Esophagus muscularis mucosa (tissue), 4 donors: ENCODE data around the gene RPS6KC1. TPM values are rescaled to one million over a fixed set of nuclear protein-coding genes. Genes with fewer than 3 reads are reported as not detected.

Experiments used
- DNase-seq: peaks from one replicate; pipeline ENCODE4 v3.0.0-alpha.2; 2017; ENCODE audit errors: extremely low spot score
- H3K27ac ChIP-seq, 4 donors: fragments of 200-600 bp; sonication (generic); replicated peaks in 1 of 4; 1 replicate in 3 of 4; 2 replicates in 1 of 4; pipeline ENCODE4 v1.5.1; 2016 to 2019; ENCODE audit warnings: mild to moderate bottlenecking in 1 of 4
- H3K27me3 ChIP-seq, 4 donors: fragments of 200-600 bp; sonication (generic); one replicate each; pipeline versions ENCODE4 v1.5.1 to v1.6.0; 2016 to 2019
- H3K36me3 ChIP-seq, 4 donors: fragments of 200-600 bp; sonication (generic); one replicate each; pipeline ENCODE4 v1.5.1; 2016 to 2019
- H3K4me1 ChIP-seq, 4 donors: fragments of 200-600 bp; sonication (generic); one replicate each; pipeline ENCODE4 v1.5.1; 2016 to 2019
- H3K4me3 ChIP-seq, 4 donors: fragments of 200-600 bp; sonication (generic); 1 replicate in 2 of 4; 2 replicates in 2 of 4; pipeline ENCODE4 v1.5.1; 2016 to 2019; ENCODE audit warnings: mild to moderate bottlenecking in 4 of 4, moderate library complexity in 1 of 4
- H3K9me3 ChIP-seq, 4 donors: fragments of 200-600 bp; sonication (generic); 1 replicate in 3 of 4; 2 replicates in 1 of 4; pipeline ENCODE4 v1.5.1; 2016 to 2019
- CTCF ChIP-seq, 3 experiments: fragments of 200-600 bp in 2 of 3; fragments of 450-650 bp in 1 of 3; sonication (generic) in 2 of 3; IDR thresholded peaks; one replicate each; pipeline ENCODE4 v1.5.1; 2017 to 2019; ENCODE audit warnings: antibody characterized with exemption in 3 of 3, mild to moderate bottlenecking in 2 of 3, moderate library complexity in 1 of 3
- EP300 ChIP-seq: sonication (generic); formaldehyde crosslinking; IDR thresholded peaks from one replicate; pipeline ENCODE4 v1.6.1; 2017; ENCODE audit warnings: antibody characterized with exemption
- POLR2A ChIP-seq: fragments of 450-650 bp; IDR thresholded peaks from one replicate; pipeline ENCODE4 v1.6.1; 2017; ENCODE audit warnings: antibody characterized with exemption, moderate library complexity, mild to moderate bottlenecking, low read depth
- POLR2AphosphoS5 ChIP-seq, 2 donors: sonication (generic); formaldehyde crosslinking; IDR thresholded peaks; one replicate each; pipeline ENCODE4 v1.6.1; 2017; ENCODE audit warnings: antibody characterized with exemption in 2 of 2
- WGBS: methylation state at CpG from one replicate; pipeline ENCODE4 v1.1.5; 2018; 5-methylcytosine and 5-hydroxymethylcytosine counted together
- intact Hi-C: fragments of 100-400 bp; cut with DNase I; formaldehyde crosslinking; loops from one replicate; pipeline ENCODE4 v1.15.1; 2023
- total RNA-seq, 4 donors: library from RNA; depleted of rRNA; stranded (reverse); fragments of >200 nt; gene quantifications; one replicate each; pipeline versions ENCODE4 v1.1.0 to v1.2.1, GENCODE V29; 2016

The RPS6KC1 gene
- total RNA-seq, 4 donors from 2014 or later = 21.0 to 26.8 (median 23.8) TPM

- H3K4me3 ChIP-seq = no peak overlapping the region
- no peaks in the 10 kb centered on the region for H3K9me3 ChIP-seq
- no peak for DNase-seq
- intact Hi-C loops = no loop called here
- 96% methylated on average over 1 of the region's 1 CpG for WGBS
- H3K36me3 ChIP-seq = peaks cover 0 to 20% (median 8%) of the 10 kb centered on the region in 4 donors
- H3K27me3 ChIP-seq = no peaks in the 10 kb centered on the region
- TF ChIP-seq EP300 (no peak), POLR2A (no peak), CTCF (IDR thresholded peaks at IDR 0.05) (no peak), POLR2AphosphoS5 (IDR thresholded peaks at IDR 0.05) (no peak)
- H3K4me1 ChIP-seq = no peaks in the 10 kb centered on the region
- no peak overlapping the region for H3K27ac ChIP-seq
Measured at GRCh38 chr1:213275293-213275692, 224.3 kb downstream of the RPS6KC1 start.

DNA sequence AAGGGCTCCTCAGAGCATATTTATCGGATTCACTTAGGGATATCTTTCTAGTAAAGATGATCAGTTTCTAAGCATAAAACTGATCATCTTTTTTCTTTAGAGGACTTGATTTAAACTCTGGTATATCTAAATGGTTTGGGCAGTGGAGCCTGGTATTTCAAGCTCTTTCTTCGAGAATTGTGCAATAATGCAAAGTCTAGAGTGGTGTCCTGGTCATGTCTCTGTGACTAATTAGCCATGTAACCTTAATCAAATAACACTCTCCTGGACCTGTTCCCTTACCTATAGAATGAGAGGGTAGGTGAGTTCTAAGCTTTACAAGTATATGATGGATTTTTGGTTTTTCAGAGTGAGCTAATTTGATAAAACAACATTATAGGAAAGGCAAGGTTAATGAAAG lies 225.2 kb downstream of the RPS6KC1 start:
- DNase-seq = no peak
- H3K27ac ChIP-seq = no peak overlapping the region
- 94% methylated on average over 2 of the region's 2 CpGs for WGBS
- TF ChIP-seq CTCF (IDR thresholded peaks at IDR 0.05) (no peak), POLR2AphosphoS5 (IDR thresholded peaks at IDR 0.05) (no peak), POLR2A (no peak), EP300 (no peak)
- H3K27me3 ChIP-seq = no peaks in the 10 kb centered on the region
- no peaks in the 10 kb centered on the region for H3K4me1 ChIP-seq
- H3K4me3 ChIP-seq = no peak overlapping the region
- H3K9me3 ChIP-seq = no peaks in the 10 kb centered on the region
- H3K36me3 ChIP-seq = peaks cover 0 to 20% (median 8%) of the 10 kb centered on the region in 4 donors
- intact Hi-C loops = no loop called here

DNA sequence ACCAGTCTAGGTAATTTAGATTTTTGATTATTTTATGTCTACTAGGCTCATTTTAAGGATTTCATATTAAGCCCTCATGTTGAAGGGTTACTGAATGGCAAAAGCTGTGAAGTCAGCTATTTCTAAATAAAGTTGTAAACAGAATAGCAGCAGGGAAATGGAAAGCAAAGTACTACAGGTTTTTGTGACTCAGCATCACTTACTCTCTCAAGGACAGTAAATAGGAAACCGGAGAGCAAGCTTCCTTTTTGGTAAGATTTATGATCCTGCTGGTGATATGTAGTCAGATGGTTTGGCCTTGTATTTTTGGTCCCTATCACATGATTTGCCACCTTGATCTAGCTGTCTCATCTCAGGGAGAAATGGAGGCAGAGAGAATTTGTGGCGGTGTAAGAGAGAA lies 226.0 kb downstream of the RPS6KC1 start:
- 72% methylated on average over 2 of the region's 2 CpGs for WGBS
- Histone ChIP-seq H3K36me3 (peaks cover 0 to 19% (median 8%) of the 10 kb centered on the region in 4 donors), H3K4me3 (no peak overlapping the region), H3K9me3 (no peaks in the 10 kb centered on the region), H3K27me3 (no peaks in the 10 kb centered on the region), H3K27ac (no peak overlapping the region), H3K4me1 (no peaks in the 10 kb centered on the region)
- no peak for DNase-seq
- intact Hi-C loops = no loop called here
- no peak for TF ChIP-seq CTCF (IDR thresholded peaks at IDR 0.05)
- TF ChIP-seq EP300 = no peak
- TF ChIP-seq POLR2AphosphoS5 (IDR thresholded peaks at IDR 0.05) = no peak
- TF ChIP-seq POLR2A = no peak

DNA sequence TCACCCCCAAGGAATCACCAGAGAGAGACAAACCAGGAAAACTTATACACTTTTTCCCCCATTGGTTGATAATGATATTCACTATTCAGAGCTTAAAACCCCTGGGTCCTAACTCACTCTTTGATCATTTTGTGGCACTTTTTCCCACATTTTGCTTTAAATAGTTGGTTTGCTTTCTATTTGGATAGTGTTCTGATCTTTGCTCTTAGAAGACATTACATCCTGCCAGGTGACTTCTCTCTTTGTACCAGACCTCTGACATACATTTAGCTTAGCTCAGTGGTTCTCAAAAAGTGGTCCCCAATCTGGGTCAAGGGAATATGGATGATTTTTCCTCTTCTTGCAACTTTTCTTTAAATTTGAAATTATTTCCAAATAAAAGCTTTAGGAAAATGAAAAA lies 228.4 kb downstream of the RPS6KC1 start:
- Histone ChIP-seq H3K4me3 (no peak overlapping the region), H3K27ac (no peak overlapping the region), H3K9me3 (peaks cover 0 to 6% (median 2%) of the 10 kb centered on the region in 4 donors), H3K27me3 (no peaks in the 10 kb centered on the region), H3K36me3 (no peaks in the 10 kb centered on the region), H3K4me1 (no peaks in the 10 kb centered on the region)
- DNase-seq = no peak
- intact Hi-C loops = no loop called here
- TF ChIP-seq POLR2A (no peak), CTCF (IDR thresholded peaks at IDR 0.05) (no peak), EP300 (no peak), POLR2AphosphoS5 (IDR thresholded peaks at IDR 0.05) (no peak)

DNA sequence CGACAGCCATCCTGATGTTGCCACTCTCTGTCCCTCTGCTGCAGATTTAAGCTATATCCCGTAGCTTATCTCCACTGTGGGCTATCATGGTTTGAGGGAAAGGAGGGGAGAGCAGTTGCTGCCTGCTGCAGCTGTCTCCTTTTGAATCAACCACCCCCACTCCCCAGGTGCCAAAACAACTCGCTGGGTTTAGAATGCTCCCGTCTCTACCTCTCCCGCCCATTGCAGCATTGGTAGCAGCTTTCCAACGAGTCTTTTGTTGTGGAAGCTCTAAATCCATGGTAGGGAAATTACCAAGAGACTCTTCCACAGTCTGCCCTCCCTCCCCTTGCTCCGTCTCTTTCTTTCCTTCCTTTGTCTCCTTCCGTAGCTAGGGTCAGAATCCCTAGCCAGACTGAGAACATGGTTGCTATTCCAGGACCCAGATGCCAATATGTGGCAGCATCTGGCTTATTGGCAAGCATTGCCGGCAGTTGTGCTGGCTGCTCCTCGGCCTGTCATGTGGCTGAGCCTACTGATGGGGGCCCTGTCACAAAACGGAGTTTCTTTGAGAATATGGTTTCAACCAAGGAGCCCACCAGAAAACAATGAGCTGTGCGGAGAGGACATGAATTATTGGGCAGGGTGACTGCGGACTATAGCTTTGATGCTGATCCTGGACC lies 230.7 kb downstream of the RPS6KC1 start:
- intact Hi-C loops = no loop called here
- DNase-seq = no peak
- WGBS = 70% methylated on average over 12 of the region's 13 CpGs
- no peak overlapping the region for H3K4me3 ChIP-seq
- no peaks in the 10 kb centered on the region for H3K27me3 ChIP-seq
- TF ChIP-seq CTCF (IDR thresholded peaks at IDR 0.05) (no peak), POLR2A (no peak), EP300 (no peak), POLR2AphosphoS5 (IDR thresholded peaks at IDR 0.05) (no peak)
- no peaks in the 10 kb centered on the region for H3K4me1 ChIP-seq
- peaks cover 0 to 11% (median 3%) of the 10 kb centered on the region in 4 donors for H3K9me3 ChIP-seq
- H3K36me3 ChIP-seq = no peaks in the 10 kb centered on the region
- H3K27ac ChIP-seq = no peak overlapping the region
